DLD1 (cell line): ENCODE data around the gene CLIP3.
"Not testable (repeated sequence)": the region's sequence is repeated elsewhere in the genome, so short reads cannot be mapped to it uniquely, and the experiment has no call there.

Experiments
- in situ Hi-C: cut with HindIII; loops from 2 replicates; pipeline ENCODE4 v1.10.0; 2017; ENCODE audit warnings: low sequenced_read_pairs

CLIP3 gene

DNA sequence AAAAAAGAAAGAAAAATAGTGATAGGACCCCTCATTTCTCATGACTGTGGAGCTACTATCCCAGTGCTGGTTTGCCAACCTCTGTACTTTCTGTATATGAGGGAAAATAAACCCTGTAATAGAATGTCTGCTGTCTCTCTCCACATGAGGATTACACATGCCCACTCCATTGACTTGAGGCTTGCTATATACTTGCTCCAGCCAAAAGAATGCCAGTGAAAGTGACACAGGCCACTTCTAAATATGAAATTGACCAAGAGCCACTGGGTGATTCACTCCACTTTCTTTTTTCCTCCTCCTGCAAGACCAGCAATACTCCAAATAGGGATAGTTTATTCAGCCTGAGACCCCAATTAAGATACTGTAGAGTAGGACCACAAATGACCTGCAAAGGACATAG is 15.2 kb upstream of the CLIP3 start:
- in situ Hi-C loops: no loop called here

DNA sequence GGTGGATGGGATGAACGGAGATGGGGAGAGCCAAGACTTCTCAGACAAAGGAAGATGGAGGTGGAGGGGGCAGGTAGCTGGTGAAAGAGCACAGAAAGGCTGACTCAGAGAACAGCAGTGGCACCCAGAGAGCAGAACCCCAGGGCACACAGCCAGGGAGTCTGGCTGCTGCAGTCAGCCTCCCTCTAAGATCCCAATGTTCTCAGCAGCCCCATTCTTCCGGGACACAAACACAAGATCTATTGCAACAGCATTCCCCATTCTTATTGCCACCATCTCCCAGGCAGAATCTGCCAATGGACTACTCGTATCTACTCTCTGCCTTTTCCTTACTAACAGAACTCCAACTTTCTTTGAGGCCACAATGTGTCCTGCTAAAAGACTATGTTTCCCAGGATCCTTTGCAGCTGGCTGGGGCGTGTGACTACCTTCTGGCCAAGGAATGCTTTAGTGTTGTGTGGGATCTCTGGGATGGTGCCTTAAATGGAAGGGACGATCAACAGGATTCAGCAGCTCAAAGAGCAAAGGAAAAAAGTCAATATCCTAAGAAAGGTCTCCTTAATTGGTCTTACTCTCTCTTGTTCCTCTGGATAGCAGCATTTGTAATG is 13.9 kb upstream of the CLIP3 start:
- in situ Hi-C loops: no loop called here

DNA sequence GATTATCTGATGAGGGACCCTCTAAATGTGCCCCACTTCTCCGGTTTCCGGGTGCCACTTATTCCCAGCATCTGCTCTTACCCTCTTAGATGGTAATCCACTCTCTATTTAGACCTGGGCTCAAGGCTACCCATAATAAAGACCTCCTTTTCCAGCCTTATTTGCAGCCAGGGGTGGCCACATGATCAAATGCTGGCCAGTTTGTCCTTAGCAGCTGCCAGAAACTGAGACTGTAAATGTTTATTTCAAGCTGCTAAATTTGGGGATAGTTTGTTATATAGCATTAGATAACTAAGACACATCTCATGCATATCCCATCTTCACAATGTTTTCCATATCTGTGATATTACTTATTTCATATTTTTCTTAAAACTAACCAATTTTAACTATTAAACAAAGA is 11.3 kb upstream of the CLIP3 start:
- in situ Hi-C loops: no loop called here

DNA sequence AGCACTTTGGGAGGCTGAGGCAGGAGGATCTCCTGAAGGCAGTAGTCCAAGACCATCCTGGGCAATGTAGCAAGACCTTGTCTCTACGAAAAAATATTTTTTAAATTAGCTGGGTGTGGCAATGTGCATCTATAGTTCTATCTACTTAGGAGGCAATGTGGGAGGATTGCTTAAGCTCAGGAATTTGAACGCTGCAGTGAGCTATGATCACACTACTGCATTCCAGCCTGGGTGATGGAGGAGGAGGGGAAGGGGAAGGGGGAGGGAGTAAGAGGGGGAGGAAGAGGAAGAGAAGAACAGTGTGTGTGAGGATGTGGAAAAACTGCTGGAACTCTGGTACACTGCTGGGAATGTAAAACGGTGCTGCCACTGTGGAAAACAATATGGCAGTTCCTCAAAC is 9.2 kb upstream of the CLIP3 start:
- in situ Hi-C loops: no loop called here

DNA sequence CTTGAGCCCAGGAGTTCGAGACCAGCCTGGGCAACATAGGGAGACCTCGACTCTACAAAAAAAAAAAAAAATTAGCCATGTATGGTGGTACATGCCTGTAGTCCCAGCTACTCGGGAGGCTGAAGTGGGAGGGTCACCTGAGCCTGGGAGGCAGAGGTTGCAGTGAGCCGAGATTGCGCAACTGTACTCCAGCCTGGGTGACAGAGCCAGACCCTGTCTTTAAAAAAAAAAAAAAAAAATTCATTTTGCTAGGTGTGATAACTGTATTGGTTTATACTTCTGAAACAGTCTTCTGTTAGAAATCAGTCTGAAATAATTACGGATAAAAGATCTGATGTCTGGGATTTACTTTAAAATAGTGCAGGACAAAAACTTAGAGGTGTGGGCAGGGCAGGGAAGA is 8.4 kb upstream of the CLIP3 start:
- in situ Hi-C loops: not testable (repeated sequence)

DNA sequence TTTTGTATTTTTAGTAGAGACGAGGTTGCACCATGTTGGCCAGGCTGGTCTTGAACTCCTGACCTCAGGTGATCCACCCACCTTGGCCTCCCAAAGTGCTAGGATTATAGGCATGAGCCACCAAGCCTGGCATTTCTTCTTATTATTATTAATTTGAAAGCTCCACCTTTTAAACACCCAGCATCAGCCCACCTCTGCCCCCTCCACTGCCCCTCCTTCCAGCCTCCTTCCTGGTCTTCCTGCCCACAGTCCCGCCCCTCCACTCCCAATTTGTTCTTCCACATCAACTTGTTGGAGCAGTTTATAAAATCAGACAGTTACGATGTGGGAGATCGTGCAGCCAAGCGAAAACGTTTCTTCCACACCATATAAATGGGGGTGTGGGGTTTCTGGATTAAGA is 7.8 kb upstream of the CLIP3 start:
- in situ Hi-C loops: no loop called here

DNA sequence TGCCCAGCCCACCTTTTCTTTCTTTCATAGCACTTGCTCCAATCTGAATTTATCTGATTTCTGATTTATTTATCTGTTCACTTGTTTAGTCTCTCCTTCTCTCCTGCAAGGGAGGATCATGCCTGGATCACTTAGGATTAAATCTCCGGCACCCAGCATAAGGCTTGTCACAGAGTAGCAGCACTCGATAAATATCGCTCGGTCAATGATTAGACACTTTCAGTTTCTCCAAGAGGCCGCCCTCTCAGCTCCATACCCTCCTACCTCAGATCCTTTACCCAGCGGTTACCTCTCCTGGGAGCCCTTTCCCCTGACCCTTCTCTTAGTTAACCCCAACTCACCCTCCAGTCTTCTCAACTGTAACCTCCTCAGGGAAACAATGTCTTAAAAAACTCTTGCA is 1.4 kb downstream of the CLIP3 start:
- in situ Hi-C loops: no loop called here

DNA sequence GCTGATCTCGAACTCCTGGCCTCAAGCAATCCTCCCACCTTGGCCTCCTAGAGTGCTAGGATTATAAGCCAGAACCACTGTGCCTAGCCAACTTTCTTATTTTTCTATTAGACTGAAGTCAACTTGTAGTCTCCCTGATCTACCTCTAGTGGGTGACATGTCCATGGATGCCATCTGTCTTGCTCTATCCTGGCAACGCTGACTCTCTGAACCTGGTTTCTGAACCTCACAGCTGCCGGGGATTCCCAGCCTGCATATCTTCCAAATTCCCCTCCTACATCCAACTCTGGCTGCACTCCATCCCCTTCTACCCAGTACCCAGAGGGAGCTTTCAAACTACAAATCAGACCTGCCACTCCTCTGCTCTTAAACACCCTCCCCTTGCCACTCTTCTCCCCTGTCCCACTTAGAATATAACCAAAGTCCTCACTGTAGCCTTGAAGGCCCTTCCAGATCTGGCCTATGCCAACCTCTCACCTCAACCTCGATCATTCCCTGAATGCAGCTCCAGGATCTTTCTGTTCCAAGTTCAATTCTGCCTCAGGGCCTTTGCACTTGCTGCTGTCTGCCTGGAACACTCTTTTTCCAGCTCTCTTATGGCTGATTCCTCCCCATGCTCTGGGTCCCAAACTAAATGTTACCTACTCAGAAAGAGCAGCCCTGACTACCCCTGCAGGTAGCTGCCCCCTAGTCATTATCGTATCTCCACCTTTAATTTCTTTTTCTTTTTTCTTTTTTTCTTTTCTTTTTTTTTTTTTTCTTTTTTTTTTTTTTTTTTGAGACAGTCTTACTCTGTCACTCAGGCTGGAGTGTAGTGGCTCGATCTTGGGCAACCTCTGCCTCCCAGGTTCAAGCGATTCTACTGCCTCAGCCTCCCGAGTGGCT is 2.2 kb downstream of the CLIP3 start:
- in situ Hi-C loops: no loop called here

DNA sequence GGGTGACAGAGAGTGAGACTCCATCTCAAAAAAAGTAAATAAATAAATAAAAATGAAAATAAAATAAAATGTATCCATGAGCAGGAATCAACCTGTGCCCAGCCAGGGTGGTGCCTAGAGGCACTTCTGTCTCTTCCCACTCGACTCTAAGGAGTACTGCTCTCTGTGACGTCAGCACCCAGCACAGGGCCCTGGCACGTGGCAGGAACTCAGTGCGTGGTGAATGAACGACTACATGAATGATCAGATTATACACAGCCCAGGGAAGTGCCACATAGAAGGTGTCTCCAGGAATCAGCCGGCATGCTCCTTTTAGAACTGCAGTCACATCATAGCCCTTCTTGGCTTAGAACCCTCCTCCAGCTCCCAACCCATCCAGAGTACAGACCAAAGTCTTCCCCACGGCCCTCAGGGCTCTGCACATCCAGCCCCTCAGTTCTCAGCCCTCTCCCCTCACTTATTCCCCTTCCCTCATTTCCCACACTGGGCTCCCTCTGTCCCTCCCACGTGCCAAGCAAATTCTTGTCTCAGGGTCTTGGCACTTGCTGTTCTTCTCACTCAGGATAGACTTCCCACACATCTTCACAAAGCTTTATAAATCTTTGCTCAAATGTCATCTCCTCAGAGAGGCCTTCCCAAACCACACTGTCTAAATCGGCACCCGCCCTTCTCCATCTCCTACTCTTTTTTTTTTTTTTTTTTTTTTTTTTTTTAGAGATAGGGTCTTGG is 4.2 kb downstream of the CLIP3 start:
- in situ Hi-C loops: no loop called here

DNA sequence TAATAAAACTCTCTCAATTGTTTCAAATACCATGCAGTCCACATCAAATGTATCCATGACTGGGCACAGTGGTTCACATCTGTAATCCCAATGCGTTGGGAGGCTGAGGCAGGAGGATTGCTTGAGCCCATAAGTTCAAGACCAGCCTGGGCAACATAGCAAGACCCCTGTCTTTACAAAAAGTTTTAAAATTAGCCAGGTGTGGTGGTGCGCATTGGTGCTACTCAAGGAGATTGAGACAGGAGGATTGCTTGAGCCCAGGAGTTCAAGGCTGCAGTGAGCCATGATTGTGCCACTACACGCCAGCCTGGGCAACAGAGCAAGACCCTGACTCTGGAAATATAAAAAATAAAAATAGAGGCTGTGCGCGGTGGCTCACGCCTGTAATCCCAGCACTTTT is 5.0 kb downstream of the CLIP3 start:
- in situ Hi-C loops: no loop called here

DNA sequence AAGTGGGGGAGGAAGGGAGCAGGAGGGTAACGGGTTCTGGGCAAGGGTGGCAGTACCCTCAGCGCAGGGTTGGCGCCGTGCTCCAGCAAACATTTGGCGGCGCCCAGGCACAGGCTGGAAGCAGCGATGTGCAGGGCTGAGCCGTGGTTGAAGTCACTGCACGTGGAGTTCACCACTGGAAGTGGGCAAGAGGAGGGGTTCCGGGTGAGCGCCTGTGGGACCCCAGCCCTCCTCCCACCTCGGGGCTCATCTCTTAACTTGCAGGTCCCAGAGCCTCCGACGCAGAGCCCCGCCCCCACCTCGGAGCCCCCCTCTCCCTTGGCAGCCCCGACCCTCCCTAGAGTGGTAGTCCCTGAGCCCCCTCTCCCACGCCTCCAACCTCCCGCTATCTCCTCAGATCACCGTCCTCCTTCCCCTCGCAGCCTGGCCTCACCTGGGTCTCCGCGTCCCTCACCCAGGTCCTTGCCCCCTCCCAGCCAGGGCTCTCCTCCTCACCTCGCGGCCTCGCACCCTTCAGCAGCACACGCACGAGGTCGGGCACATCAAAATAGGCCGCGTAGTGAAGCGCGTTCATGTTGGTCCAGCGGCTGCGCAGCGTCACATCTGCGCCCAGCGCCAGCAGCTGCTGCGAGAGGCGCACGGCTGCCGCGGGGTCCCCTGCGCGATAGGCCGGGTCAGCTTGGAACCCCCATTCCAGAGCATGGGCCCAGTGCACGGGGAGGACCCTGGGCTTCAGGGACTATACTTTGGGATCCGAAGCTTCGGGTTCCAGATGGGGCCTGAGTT is 6.4 kb downstream of the CLIP3 start:
- in situ Hi-C loops: no loop called here

DNA sequence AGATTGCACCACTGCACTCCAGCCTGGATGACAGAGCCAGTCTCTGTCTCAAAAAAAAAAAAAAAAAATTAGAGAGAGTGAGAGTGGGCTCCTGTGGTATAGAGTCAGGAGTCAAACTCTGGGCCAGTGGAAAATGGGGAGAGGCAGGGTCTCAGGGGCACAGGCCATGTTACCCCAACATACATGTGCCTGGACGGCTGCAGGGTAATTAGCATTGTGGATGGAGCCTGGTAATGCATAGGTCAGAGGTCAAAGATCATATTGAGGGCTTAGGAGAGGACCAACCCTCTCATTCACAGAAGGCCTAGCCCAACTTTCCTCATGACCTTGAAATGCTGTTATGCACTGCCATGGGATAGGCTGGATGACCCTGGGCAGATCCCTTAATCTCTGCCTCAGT is 7.1 kb downstream of the CLIP3 start:
- in situ Hi-C loops: no loop called here

DNA sequence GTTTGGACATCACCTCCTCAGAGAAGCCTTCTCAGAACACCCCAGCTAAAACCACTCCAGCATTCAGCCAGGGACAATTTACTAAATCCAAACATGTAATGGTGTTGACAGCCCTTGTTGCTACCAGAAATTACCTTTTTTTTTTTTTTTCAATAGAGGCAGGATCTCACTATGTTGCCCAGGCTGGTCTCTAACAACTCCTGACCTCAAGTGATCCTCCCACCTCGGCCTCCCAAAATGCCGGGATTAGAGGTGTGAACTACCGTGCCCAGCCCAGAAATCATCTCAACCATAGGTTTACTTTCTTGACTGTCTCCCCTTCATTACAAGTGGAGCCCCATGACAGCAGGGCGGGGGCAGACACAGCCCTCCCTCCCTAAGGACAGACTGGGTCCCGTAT is 9.2 kb downstream of the CLIP3 start:
- in situ Hi-C loops: no loop called here

DNA sequence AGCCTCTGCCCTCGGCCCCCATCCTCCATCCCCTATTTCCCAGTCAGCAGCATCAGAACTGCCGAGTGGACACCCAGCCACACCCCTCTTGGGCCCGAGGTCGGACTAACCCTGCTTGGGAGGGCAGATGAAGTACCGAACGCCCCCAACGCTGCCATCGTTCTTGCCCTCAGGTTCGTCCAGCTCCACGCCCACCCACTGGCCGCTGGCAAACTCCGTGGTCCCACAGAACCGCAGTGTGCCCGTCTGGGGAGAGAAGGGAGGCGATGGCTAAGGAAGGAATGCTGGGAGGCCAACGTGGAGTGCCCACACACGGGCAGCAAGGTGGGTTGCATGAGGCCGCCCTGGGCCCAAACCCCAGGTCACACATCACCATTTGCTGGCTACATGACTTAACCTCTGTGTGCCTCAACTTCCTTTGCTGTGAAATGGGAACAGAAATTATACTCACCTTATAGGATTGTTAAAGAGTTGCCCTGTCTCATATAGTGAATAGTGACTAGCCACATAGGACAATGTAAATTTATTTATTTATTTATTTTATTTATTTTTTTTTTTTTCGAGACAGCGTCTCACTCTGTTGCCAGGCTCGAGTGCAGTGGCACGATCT is 13.5 kb downstream of the CLIP3 start:
- in situ Hi-C loops: no loop called here

DNA sequence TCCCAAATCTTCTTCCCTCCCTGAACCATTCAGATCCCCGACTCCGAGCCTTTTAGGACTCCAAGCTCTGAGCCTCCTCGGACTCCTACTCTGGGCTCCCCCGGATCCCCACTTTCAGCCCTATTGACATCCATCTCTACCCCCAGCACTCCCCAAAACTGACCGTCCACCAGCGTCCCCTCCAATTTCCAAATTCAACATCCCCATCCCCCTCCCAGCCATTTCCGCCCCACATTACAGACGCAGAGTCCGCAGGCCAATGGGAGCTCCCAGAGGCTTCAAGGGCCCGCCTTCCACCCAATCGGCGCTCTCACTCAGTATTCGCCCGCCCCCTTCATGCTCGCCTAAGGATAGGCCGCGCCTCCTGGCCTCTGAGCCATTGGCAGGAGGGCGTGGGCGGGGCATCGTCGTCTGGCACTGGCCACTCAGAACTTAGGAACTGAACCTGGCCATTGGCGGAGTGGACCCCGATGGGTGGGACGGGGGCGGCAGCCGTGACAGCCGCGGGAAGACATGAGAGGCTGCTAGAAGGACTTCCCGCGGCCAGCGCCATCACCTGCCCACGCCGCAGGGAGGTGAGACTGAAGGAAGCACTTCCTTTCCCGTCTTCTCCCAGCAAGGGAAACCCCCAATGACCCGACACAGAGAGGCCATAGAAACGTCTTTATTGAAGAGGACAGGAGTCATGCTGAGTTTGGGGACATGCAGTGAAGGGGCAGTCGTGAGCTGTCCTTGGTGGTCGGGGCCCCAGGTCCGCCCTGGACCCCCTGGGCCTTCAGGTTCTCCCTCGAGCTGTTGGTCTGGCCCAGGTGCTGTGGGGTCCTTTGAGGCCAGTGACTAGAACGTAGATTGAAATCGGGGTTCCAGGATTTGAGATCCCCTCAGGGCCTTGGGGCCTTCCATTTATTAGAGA is 18.4 kb downstream of the CLIP3 start, which contains the start of gene ALKBH6:
TSS of gene ALKBH6 (minus strand) at position 202 of the 913 bp plus-strand sequence. CDS start 816 bp downstream, outside the sequence.
- in situ Hi-C loops: no loop called here

DNA sequence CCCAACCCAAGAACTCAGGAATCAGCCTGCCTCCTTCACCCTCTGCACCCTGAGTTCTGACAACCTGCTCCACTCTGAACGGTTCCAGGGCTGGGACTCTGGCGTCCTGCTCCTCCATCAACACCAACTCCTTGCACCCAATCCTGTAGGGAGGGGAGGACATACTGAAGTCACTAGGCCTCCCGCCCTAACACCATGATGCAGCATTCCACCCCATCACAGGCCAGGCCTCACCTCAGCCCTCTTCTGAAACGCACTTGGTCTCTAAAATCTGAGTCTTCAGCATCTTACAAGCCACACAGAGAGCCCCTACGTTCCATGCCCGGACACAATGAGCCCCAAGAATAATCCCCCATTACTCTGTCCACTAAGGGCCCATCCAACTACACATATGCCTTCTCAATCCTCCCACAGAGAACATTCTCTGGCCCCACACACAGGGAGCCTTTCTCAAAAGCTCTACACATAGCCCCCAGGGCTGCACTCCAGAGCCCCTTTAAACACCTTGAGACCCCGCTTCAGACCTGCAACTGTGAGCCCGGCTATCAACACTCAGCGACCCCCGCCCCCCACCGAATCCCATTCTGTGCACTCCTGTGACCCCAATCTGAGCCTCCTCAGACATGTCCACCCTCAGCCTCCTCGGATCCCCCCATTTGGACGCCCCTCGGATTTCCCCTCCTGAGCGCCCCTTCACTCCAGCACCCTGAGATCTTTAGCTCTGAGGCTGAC is 19.2 kb downstream of the CLIP3 start:
- in situ Hi-C loops: no loop called here

DNA sequence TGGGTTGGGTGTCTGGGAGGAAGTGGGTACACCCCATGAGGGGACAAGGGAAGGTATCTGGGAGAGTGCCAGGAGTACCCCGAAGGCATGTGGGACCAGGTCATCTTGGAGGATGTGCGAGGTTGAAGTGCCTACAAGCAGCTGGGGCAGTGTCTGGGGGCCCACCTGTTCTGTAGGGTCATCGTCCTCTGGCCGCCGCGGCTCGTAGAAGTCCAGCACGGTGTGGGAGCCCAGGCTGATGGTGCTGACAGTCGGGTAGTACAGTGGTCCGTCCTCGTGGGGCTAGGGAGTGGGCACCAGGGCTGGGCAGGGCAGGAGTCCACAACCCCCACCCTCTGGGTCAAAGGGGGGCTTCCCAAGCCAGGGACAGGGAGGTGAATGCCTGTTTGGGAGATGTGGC is 22.3 kb downstream of the CLIP3 start:
- in situ Hi-C loops: no loop called here

DNA sequence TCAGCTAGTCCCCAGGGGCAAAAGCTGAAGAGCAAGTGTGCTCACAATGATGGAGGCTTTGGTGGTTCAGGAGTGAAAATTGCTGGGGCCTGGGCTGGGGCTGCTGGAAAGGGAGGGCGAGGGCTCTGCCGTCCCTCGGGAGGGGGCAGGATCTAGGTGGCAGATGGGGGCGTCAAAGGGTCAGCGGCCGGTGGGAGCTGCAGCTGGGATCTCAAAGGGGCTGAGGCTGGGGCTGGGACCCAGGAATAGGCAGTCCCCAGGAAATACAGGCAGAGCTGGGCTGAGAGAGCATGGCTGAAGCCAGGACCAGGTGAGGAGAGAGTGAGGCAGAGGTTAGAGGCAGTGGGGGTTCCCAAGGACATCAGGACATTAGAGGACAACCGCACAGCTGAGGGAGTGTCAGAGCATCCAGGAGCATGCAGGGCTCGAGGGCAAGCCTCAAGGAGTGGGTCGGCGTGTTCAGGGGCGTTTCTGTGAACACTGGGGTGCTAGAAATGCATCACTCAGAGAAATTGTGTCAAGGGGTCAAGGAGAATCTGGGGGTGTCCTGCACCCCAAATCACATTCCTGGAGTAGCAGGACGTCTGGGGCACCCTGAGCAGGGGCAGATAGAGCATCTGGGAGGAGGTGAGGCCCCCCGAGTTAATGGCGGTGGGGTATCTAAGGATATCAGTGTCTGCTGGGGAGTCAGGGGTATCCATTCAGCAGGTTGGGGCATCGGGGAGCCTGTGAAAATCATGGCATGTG is 22.9 kb downstream of the CLIP3 start:
- in situ Hi-C loops: no loop called here
